Measurements from ENCODE around the gene RCBTB2. TPM values are rescaled to one million over a fixed set of nuclear protein-coding genes. Genes with fewer than 3 reads are reported as not detected.

RCBTB2 gene
- total RNA-seq, 2 experiments from 2014 or later = 6.1 to 6.5 TPM

- CTCF ChIA-PET = interaction anchor here (1.1 kb wide), 1 partner anchor 53 kb away, joined by 3 read pairs; no protein-coding TSS in a partner anchor
- Mint-ChIP-seq H3K36me3 (ENCODE audit: low read depth) (no peaks in the 10 kb centered on the region), H3K4me3 (peak overlapping the region; percentile 49), H3K27me3 (no peaks in the 10 kb centered on the region), H3K27ac (peak overlapping the region; percentile 19), H3K4me1 (ENCODE audit: low read depth) (peaks cover 42% of the 10 kb centered on the region), H3K9me3 (no peaks in the 10 kb centered on the region)
- no peak for ATAC-seq (ENCODE audit: poor library complexity)
- TF ChIP-seq CTCF (IDR thresholded peaks at IDR 0.05) = no peak
- Histone ChIP-seq H3K9me3 (ENCODE audit: control insufficient read depth in 1 of 2, insufficient read depth in 1 of 2, low read length in 2 of 2) (peaks cover 0 to 3% of the 10 kb centered on the region in 2 experiments), H3K27me3 (ENCODE audit: control insufficient read depth in 1 of 2, insufficient read depth in 2 of 2, low read length in 2 of 2) (no peaks in the 10 kb centered on the region), H3K36me3 (ENCODE audit: insufficient read depth, low read length) (no peaks in the 10 kb centered on the region), H3K4me3 (ENCODE audit: low read length) (no peak overlapping the region), H3K4me1 (ENCODE audit: insufficient read depth, low read length) (peaks cover 45% of the 10 kb centered on the region), H3K27ac (ENCODE audit: low read depth in 1 of 2, low read length in 2 of 2) (peak overlapping the region in 1 of 2 donors; percentile 2)
- intact Hi-C loops (cut with DNase I, micrococcal nuclease) = loop anchor here in 1 of 2 experiments (5.0 kb wide), 1 partner anchor 84 kb away; the partner anchor contains the start of gene LPAR6
- DNase-seq = peak in 4 of 14 experiments; percentile 27 to 66 (median 46)
- POLR2A ChIA-PET = interaction anchor here (0.6 to 3.9 kb wide), 3 partner anchors 9 to 88 kb away, joined by 3 to 33 read pairs (median 4); no protein-coding TSS in a partner anchor
Observed at GRCh38 chr13:48496271-48497161, 36.4 kb downstream of the RCBTB2 start.

- Histone ChIP-seq H3K9me3 (ENCODE audit: control insufficient read depth in 1 of 2, insufficient read depth in 1 of 2, low read length in 2 of 2) (peaks cover 0 to 3% of the 10 kb centered on the region in 2 experiments), H3K4me1 (ENCODE audit: insufficient read depth, low read length) (peaks cover 48% of the 10 kb centered on the region), H3K36me3 (ENCODE audit: insufficient read depth, low read length) (peaks cover 2% of the 10 kb centered on the region), H3K27me3 (ENCODE audit: control insufficient read depth in 1 of 2, insufficient read depth in 2 of 2, low read length in 2 of 2) (no peaks in the 10 kb centered on the region), H3K27ac (ENCODE audit: low read depth in 1 of 2, low read length in 2 of 2) (no peak overlapping the region), H3K4me3 (ENCODE audit: low read length) (no peak overlapping the region)
- Mint-ChIP-seq H3K27me3 (no peaks in the 10 kb centered on the region), H3K4me3 (no peak overlapping the region), H3K9me3 (no peaks in the 10 kb centered on the region), H3K4me1 (ENCODE audit: low read depth) (peaks cover 37% of the 10 kb centered on the region), H3K27ac (no peak overlapping the region), H3K36me3 (ENCODE audit: low read depth) (no peaks in the 10 kb centered on the region)
- DNase-seq (peak in 1 of 14 experiments; percentile 32), ATAC-seq (ENCODE audit: poor library complexity) (no peak)
- intact Hi-C loops (cut with DNase I, micrococcal nuclease) = loop anchor here (5.0 kb wide), 3 partner anchors 37 to 87 kb away; partner anchors contain the start of genes LPAR6 (in 2 of the 2) and RCBTB2 (in 1 of the 2)
- POLR2A ChIA-PET = interaction anchor here (0.8 to 3.9 kb wide), 6 partner anchors 9 to 82 kb away, joined by 3 to 96 read pairs (median 6); partner anchors contain the start of genes LPAR6 and RCBTB2
- CTCF ChIA-PET = interaction anchor here (1.0 kb wide), 1 partner anchor 93 kb away, joined by 3 read pairs; no protein-coding TSS in a partner anchor
- no peak for TF ChIP-seq CTCF (IDR thresholded peaks at IDR 0.05)
Observed at GRCh38 chr13:48494874-48495273, 38.0 kb downstream of the RCBTB2 start.

GRCh38 chr13:48493851-48494250 is 39.0 kb downstream of the RCBTB2 start:
- Histone ChIP-seq H3K27me3 (ENCODE audit: control insufficient read depth in 1 of 2, insufficient read depth in 2 of 2, low read length in 2 of 2) (no peaks in the 10 kb centered on the region), H3K36me3 (ENCODE audit: insufficient read depth, low read length) (peaks cover 6% of the 10 kb centered on the region), H3K27ac (ENCODE audit: low read depth in 1 of 2, low read length in 2 of 2) (peak overlapping the region in 1 of 2 donors; percentile 26), H3K4me3 (ENCODE audit: low read length) (no peak overlapping the region), H3K4me1 (ENCODE audit: insufficient read depth, low read length) (peaks cover 52% of the 10 kb centered on the region), H3K9me3 (ENCODE audit: control insufficient read depth in 1 of 2, insufficient read depth in 1 of 2, low read length in 2 of 2) (peaks cover 0 to 3% of the 10 kb centered on the region in 2 experiments)
- Mint-ChIP-seq H3K4me3 (no peak overlapping the region), H3K9me3 (no peaks in the 10 kb centered on the region), H3K27ac (no peak overlapping the region), H3K27me3 (no peaks in the 10 kb centered on the region), H3K4me1 (ENCODE audit: low read depth) (peaks cover 30% of the 10 kb centered on the region), H3K36me3 (ENCODE audit: low read depth) (peaks cover 5% of the 10 kb centered on the region)
- ATAC-seq (ENCODE audit: poor library complexity) (no peak), DNase-seq (no peak)
- ChIA-PET CTCF (interaction anchor here (0.9 to 1.0 kb wide), 2 partner anchors 17 to 92 kb away, joined by 3 read pairs; no protein-coding TSS in a partner anchor), POLR2A (interaction anchor here (0.8 to 3.9 kb wide), 7 partner anchors 8 to 81 kb away, joined by 3 to 96 read pairs (median 5); partner anchors contain the start of genes LPAR6 and RCBTB2)
- intact Hi-C loops (cut with DNase I, micrococcal nuclease) = loop anchor here (5.0 kb wide), 3 partner anchors 38 to 88 kb away; partner anchors contain the start of genes LPAR6 (in 1 of the 2) and RCBTB2 (in 1 of the 2)
- no peak for TF ChIP-seq CTCF (IDR thresholded peaks at IDR 0.05)
